Neural progenitor cell (in vitro differentiated cells): Measurements from ENCODE around the gene LAYN.

ENCODE experiments used
- CTCF ChIP-seq: fragments of 200-600 bp; sonication (generic); IDR thresholded peaks from 2 replicates; pipeline ENCODE4 v1.5.1; 2017; ENCODE audit warnings: antibody characterized with exemption, mild to moderate bottlenecking
- EZH2 ChIP-seq: fragments of 200-600 bp; sonication (generic); IDR thresholded peaks from 2 replicates; pipeline ENCODE4 v1.6.1; 2017; ENCODE audit warnings: antibody characterized with exemption, mild to moderate bottlenecking, moderate library complexity

DNA sequence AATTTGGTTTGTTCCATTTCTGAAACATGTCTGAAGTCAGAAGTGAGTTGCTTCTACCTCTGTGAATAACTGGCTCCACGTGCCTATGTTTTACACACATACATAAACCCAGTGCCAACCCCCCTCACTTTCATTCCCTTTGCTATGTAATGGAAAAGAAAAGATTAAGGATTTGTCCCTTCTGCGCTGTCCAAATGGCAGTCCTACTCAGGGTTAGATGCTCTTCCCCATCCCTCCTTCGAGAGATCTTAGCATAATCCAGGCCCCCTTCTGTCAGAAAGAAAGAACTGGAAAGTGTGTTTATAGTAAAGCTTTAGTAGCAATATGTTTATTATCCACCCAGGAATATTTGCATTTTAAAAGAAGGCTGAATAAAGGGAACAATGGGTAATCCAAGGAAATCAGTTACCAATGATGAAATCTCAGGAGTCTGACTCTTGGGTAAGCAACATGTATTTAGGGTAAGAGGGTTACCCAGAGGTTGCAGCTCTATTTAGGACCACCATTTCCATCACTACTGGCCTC, 3.1 kb upstream of the LAYN start:
- TF ChIP-seq CTCF (no peak), EZH2 (no peak)
